Neural crest cell (in vitro differentiated cells): ENCODE data around the gene EXOC4. TPM values are rescaled to one million over a fixed set of nuclear protein-coding genes. Genes with fewer than 3 reads are reported as not detected.

Experiments used
- DNase-seq: peaks from one replicate; pipeline ENCODE4 v3.0.0; 2021; ENCODE audit warnings: low read depth, mixed read lengths, low spot score
- H3K27ac Mint-ChIP-seq: one replicate; pipeline ENCODE4 v1.8.0; 2021; ENCODE audit warnings: mild to moderate bottlenecking, mixed read lengths; ENCODE audit not compliant: unreplicated experiment
- H3K27me3 Mint-ChIP-seq: 2 replicates; pipeline ENCODE4 v1.8.0; 2021; ENCODE audit warnings: low read depth, mild to moderate bottlenecking, mixed read lengths
- H3K36me3 Mint-ChIP-seq: 2 replicates; pipeline ENCODE4 v1.8.0; 2021; ENCODE audit warnings: low read depth, mild to moderate bottlenecking, mixed read lengths
- H3K4me1 Mint-ChIP-seq: 2 replicates; pipeline ENCODE4 v1.8.0; 2021; ENCODE audit warnings: mixed read lengths
- H3K4me3 Mint-ChIP-seq: one replicate; pipeline ENCODE4 v1.8.0; 2021; ENCODE audit warnings: mild to moderate bottlenecking, mixed read lengths
- H3K9me3 Mint-ChIP-seq: 2 replicates; pipeline ENCODE4 v1.8.0; 2021; ENCODE audit warnings: mixed read lengths
- CTCF ChIP-seq: fragments of 200-600 bp; sonication (generic); conservative IDR thresholded peaks from 2 replicates; pipeline ENCODE4 v1.5.0; 2021; ENCODE audit warnings: antibody characterized with exemption, mild to moderate bottlenecking
- total RNA-seq: library from RNA; stranded (reverse); gene quantifications from 2 replicates; pipeline ENCODE4 v1.2.1, GENCODE V29; 2021

Gene EXOC4
- total RNA-seq, 1 donor from 2014 or later, result 79.7 TPM

- no peak overlapping the region for H3K27ac Mint-ChIP-seq
- no peak for TF ChIP-seq CTCF
These were observed 295.1 kb downstream of the EXOC4 start for GRCh38 chr7:133547981-133548380.

DNA sequence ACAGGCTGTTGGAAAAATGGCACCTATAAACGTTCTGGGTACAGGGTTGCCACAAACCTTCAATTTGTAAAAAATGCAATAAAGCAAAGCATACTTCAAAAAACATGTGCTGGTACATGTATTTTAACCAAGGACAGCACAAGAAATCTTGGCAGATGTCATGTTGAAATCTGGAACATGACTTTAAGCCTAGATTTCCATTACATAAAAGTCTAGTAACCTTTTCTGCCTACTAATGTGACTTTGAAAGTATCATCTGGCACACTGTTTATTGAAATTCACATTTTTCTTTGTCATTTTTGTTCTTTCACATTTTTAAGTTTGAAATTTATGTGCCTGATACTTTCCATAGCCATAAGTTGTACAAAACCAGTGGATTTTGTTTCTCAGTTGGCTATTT, 296.8 kb downstream of the EXOC4 start:
- no peaks in the 10 kb centered on the region for H3K9me3 Mint-ChIP-seq
- no peak for DNase-seq
- H3K36me3 Mint-ChIP-seq, result peaks cover 3% of the 10 kb centered on the region
- H3K27me3 Mint-ChIP-seq, result no peaks in the 10 kb centered on the region
- no peak for TF ChIP-seq CTCF
- H3K4me1 Mint-ChIP-seq, result no peaks in the 10 kb centered on the region
- no peak overlapping the region for H3K4me3 Mint-ChIP-seq
- no peak overlapping the region for H3K27ac Mint-ChIP-seq

More at GRCh38 chr7:133547981-133548380, 295.1 kb downstream of the EXOC4 start:
- Mint-ChIP-seq H3K36me3 (peaks cover 3% of the 10 kb centered on the region), H3K27me3 (no peaks in the 10 kb centered on the region), H3K4me1 (no peaks in the 10 kb centered on the region), H3K9me3 (no peaks in the 10 kb centered on the region), H3K4me3 (no peak overlapping the region)
- DNase-seq, result no peak

DNA sequence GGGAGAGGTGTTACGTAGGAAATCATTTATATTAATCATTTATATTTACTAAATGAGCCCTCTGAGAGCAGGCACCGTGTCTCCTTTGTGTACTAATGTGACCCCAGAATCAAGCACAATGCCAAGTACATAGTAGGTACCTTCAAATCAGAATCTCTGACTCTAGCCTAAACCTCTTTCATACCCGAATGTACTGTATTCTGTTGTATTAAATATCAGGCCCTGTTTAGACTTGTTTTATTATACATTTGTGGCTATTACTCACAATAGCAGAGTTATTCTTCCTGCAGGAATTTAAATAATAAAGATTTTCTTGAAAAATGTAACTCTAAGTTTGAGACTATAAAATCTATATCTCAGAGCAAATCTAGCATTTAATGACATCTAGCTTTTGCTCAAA, 297.3 kb downstream of the EXOC4 start:
- Mint-ChIP-seq H3K36me3 (peaks cover 3% of the 10 kb centered on the region), H3K9me3 (no peaks in the 10 kb centered on the region), H3K4me1 (no peaks in the 10 kb centered on the region), H3K4me3 (no peak overlapping the region), H3K27me3 (no peaks in the 10 kb centered on the region), H3K27ac (no peak overlapping the region)
- DNase-seq, result no peak
- TF ChIP-seq CTCF, result no peak

DNA sequence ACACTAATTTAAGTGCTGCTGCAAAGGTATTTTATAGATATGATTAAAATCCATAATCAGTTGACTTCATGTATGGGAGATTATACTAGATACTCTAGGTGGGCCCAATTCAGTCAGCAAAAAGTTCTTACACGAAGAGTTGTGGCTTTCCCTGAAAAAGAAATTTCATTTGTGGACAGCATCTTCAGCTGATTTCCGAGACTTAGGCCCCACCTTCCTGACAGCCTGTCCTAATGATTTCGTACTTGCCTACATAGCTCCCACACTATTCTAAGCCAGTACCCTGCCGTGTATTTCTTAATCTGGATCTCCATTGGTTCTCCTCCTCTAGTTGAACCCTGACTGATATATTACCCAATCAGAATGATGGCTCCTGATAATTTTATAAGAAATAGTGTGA, 297.9 kb downstream of the EXOC4 start:
- no peaks in the 10 kb centered on the region for H3K9me3 Mint-ChIP-seq
- TF ChIP-seq CTCF, result no peak
- peaks cover 3% of the 10 kb centered on the region for H3K36me3 Mint-ChIP-seq
- H3K4me3 Mint-ChIP-seq, result no peak overlapping the region
- H3K4me1 Mint-ChIP-seq, result no peaks in the 10 kb centered on the region
- H3K27ac Mint-ChIP-seq, result no peak overlapping the region
- DNase-seq, result no peak
- H3K27me3 Mint-ChIP-seq, result no peaks in the 10 kb centered on the region

GRCh38 chr7:133551466-133551865, 298.6 kb downstream of the EXOC4 start:
- DNase-seq, result no peak
- no peak overlapping the region for H3K4me3 Mint-ChIP-seq
- H3K4me1 Mint-ChIP-seq, result no peaks in the 10 kb centered on the region
- no peak overlapping the region for H3K27ac Mint-ChIP-seq
- no peaks in the 10 kb centered on the region for H3K9me3 Mint-ChIP-seq
- no peak for TF ChIP-seq CTCF
- no peaks in the 10 kb centered on the region for H3K27me3 Mint-ChIP-seq
- peaks cover 3% of the 10 kb centered on the region for H3K36me3 Mint-ChIP-seq

GRCh38 chr7:133552079-133552478, 299.2 kb downstream of the EXOC4 start:
- TF ChIP-seq CTCF, result no peak
- Mint-ChIP-seq H3K4me1 (no peaks in the 10 kb centered on the region), H3K4me3 (no peak overlapping the region), H3K36me3 (peaks cover 3% of the 10 kb centered on the region), H3K27ac (no peak overlapping the region), H3K27me3 (no peaks in the 10 kb centered on the region), H3K9me3 (no peaks in the 10 kb centered on the region)
- no peak for DNase-seq
